Activated naive CD8-positive, alpha-beta T cell (primary cell): Measurements from ENCODE around the gene ZRANB1.

Experiments used
- H3K27ac Mint-ChIP-seq: one replicate; pipeline ENCODE4 v1.8.0; 2021; ENCODE audit warnings: mixed read lengths
- H3K27me3 Mint-ChIP-seq: one replicate; pipeline ENCODE4 v1.8.0; 2021; ENCODE audit warnings: mixed read lengths
- H3K36me3 Mint-ChIP-seq: one replicate; pipeline ENCODE4 v1.8.0; 2021; ENCODE audit warnings: mixed read lengths
- H3K4me1 Mint-ChIP-seq: one replicate; pipeline ENCODE4 v1.8.0; 2021; ENCODE audit warnings: low read depth, mixed read lengths
- H3K4me3 Mint-ChIP-seq: one replicate; pipeline ENCODE4 v1.8.0; 2021; ENCODE audit warnings: mild to moderate bottlenecking, mixed read lengths
- H3K9me3 Mint-ChIP-seq: one replicate; pipeline ENCODE4 v1.8.0; 2021; ENCODE audit warnings: low read depth, mixed read lengths

The ZRANB1 gene

DNA sequence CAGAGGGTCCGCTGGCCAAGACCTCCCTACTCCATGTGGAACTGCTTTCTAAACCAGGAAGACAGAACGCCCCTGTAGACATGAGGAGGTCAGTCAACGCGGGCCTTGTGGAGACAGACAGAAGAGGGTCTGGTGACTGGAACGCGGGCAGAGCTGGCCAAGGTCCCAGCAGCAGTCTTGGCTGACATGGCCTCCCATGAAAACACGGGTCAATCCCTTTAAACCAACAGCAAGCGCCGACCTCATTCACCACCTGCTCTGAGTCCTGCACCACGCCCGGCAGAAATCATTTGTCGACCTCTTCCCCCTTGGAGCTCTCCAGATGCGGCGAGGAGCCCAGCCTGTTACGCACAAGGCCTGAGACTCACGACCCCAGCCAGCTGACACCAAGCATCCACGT lies 78.5 kb downstream of the ZRANB1 start:
- Mint-ChIP-seq H3K27ac (no peak overlapping the region), H3K9me3 (peaks cover 4% of the 10 kb centered on the region), H3K4me3 (no peak overlapping the region), H3K27me3 (no peaks in the 10 kb centered on the region), H3K36me3 (no peaks in the 10 kb centered on the region), H3K4me1 (peaks cover 2% of the 10 kb centered on the region)

DNA sequence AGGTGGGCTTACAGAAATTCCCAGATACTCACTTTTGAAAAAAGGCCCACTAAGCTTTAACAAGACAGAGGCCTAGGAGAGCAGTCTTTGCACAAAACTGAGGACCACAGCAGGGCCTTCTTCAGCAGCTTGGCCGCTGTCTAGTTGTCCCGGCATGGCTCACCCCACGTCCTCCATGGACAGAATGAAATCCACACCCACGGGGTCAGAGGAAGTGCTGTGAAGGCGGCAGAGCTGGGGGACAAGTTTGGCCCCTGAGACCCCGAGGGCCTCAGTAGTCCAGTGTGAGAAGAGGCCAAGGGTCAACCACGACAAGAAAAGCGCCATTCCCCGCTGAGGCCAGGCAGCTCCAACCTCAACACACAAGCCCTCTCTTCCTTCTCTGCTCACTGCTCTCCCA lies 78.9 kb downstream of the ZRANB1 start:
- H3K4me3 Mint-ChIP-seq, result no peak overlapping the region
- no peak overlapping the region for H3K27ac Mint-ChIP-seq
- no peaks in the 10 kb centered on the region for H3K27me3 Mint-ChIP-seq
- H3K9me3 Mint-ChIP-seq, result peaks cover 4% of the 10 kb centered on the region
- no peaks in the 10 kb centered on the region for H3K36me3 Mint-ChIP-seq
- H3K4me1 Mint-ChIP-seq, result no peaks in the 10 kb centered on the region

DNA sequence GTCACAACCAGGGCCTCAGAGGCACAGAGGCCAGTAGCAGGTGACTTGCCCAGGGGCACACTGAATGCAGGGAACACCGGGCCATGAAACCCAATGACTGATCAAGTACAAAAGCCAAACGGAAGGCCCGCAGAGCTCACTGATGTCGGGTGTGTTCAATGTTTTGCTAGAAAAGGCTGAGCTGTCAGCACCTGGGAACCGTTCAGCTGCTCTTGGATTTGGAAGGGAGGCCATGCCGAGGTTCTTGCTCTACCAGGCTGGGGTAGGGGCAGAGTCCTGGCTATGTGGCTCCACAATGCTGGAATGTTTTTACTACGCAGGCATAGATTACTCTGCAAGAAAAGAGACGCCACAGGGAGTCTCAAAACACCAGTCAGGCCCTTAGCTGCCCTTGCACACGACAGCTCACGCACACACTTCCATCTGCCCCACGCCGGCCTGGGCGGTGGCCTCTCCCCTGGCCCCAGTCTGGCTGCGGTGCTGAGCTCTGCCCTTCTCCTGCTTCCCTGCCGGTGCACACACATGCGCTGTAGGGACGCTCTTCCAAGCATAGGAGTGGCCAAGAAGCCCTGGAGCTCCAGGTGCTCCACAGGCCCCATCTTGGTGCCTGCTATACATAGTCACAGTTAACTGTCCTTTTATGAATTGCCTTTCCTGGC lies 79.9 kb downstream of the ZRANB1 start:
- peaks cover 4% of the 10 kb centered on the region for H3K9me3 Mint-ChIP-seq
- H3K27me3 Mint-ChIP-seq, result no peaks in the 10 kb centered on the region
- no peak overlapping the region for H3K27ac Mint-ChIP-seq
- H3K4me1 Mint-ChIP-seq, result no peaks in the 10 kb centered on the region
- H3K36me3 Mint-ChIP-seq, result no peaks in the 10 kb centered on the region
- no peak overlapping the region for H3K4me3 Mint-ChIP-seq

DNA sequence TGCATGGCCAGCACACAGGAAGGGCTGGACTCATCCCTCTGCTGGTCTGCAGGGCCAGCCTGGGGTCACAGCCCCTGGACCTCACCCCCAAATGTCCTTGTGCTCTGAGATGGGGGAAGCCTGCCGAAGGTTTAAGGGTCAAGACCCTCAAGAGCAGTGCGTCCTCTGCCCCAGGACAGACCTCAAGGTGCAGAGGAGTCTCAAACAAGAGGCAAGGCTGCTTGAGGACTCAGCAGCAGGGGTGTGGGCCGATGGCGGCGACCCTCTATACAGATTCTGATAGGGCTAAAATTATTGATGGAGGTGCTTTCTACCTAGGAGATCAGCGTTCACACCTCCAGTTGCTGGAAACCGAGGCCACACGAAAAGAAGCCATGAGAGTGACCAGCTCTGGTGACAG lies 80.7 kb downstream of the ZRANB1 start:
- no peak overlapping the region for H3K4me3 Mint-ChIP-seq
- no peaks in the 10 kb centered on the region for H3K36me3 Mint-ChIP-seq
- H3K9me3 Mint-ChIP-seq, result peaks cover 4% of the 10 kb centered on the region
- H3K27me3 Mint-ChIP-seq, result no peaks in the 10 kb centered on the region
- H3K27ac Mint-ChIP-seq, result no peak overlapping the region
- no peaks in the 10 kb centered on the region for H3K4me1 Mint-ChIP-seq

DNA sequence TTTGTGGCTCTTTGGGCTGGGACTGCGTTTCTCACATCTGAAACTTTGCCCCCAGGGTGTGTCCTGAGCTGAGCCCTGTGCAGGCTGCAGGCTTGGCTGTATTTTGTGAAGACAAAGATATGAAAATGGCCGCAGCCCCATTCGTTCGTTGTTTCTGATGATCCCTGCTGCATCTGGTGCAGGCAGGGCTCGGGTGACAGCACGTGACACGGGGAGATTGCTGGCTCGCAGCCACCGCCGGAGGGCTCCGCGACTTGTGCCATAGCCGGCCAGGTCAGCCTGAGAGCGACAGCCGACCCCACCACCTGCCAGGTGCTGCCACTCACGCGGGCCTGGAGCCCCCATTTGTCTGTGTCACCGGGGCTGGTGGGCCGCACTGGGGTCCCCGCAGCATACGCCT lies 81.3 kb downstream of the ZRANB1 start:
- H3K9me3 Mint-ChIP-seq, result peaks cover 4% of the 10 kb centered on the region
- no peak overlapping the region for H3K4me3 Mint-ChIP-seq
- no peaks in the 10 kb centered on the region for H3K36me3 Mint-ChIP-seq
- no peaks in the 10 kb centered on the region for H3K27me3 Mint-ChIP-seq
- H3K4me1 Mint-ChIP-seq, result no peaks in the 10 kb centered on the region
- no peak overlapping the region for H3K27ac Mint-ChIP-seq

DNA sequence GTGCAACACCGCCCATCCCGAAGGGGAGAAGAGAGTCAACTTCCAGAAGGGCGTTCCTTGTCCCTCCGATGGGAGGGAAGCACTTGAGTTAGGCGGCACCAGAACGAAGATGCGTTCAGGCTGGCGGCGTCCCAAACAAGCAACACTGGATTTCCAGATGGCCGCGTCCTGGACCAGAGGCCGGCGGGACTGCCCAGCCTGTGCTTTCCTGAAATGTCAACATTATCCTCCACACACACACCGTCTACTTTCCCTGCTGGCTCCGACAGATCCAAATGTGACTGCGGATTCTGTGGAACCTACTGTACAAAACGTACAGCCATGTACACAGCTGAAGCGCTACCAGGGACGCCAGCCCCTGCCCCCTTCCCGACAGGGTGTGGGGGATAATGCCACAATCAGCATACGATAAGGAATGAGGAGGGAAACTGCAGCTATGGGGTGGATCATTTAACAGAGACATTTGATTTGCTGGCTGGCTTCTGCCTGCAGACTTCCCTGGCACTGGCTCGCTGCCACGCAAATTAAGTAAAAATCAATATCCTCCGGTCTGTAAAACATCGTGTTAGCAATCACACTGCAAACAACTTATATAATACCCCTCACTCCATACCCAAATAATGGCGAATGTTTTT lies 82.1 kb downstream of the ZRANB1 start:
- Mint-ChIP-seq H3K27ac (no peak overlapping the region), H3K27me3 (no peaks in the 10 kb centered on the region), H3K4me1 (no peaks in the 10 kb centered on the region), H3K9me3 (peaks cover 4% of the 10 kb centered on the region), H3K36me3 (no peaks in the 10 kb centered on the region), H3K4me3 (no peak overlapping the region)

DNA sequence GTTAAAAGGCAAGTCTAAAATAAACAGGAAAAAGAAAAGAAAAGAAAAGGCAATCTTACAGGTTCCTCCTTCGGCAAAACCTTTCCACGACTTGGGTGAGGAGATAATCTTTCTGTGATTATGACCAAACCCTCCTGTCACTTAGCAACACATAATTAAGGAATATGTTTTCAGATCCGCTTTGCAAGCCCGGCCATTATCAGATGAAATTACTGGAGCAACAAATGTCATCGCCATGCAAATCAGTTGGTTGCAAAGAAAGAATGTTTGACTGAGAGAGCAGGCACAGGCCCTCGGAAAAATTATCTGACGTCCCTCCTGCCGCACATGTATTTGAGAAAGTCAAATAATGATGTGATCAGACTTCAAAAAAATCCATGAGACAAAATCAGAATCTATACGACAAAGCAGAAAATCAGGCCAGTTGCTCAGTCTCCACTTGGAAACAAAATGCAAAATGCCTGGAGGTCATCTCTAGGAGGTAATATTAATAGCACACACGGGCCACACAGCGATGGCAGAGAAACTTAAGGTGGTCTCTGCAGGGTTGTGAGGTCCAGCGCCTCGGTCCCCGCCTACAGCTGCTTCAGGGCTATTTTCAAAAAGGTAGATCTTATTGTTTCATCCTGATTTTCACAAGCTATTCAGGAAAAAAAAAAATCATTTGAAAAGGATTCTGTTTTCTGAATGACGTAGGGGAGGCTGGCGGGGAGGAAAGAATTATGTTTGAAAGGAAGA lies 82.7 kb downstream of the ZRANB1 start:
- H3K36me3 Mint-ChIP-seq, result no peaks in the 10 kb centered on the region
- peaks cover under 1% of the 10 kb centered on the region for H3K9me3 Mint-ChIP-seq
- H3K27me3 Mint-ChIP-seq, result no peaks in the 10 kb centered on the region
- H3K27ac Mint-ChIP-seq, result no peak overlapping the region
- H3K4me3 Mint-ChIP-seq, result no peak overlapping the region
- H3K4me1 Mint-ChIP-seq, result no peaks in the 10 kb centered on the region

DNA sequence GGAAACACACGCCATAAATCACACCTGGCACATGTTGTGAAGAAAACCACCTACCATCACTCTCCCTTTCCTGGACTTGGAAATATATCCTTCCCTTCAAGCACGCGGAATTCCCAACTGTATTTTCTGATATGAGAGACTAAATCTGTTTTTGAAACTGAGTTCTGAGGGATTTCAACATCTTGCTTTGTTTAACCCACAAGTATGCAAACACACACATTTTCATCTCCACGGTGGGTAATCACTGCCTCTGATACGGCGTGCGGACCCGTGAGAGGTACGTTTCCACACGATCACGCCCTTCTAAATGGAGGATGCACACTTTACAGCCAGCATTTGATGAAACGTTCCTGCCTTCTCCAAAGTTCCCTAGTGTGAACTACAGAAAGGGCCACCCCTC lies 83.4 kb downstream of the ZRANB1 start:
- no peak overlapping the region for H3K27ac Mint-ChIP-seq
- H3K36me3 Mint-ChIP-seq, result no peaks in the 10 kb centered on the region
- no peak overlapping the region for H3K4me3 Mint-ChIP-seq
- no peaks in the 10 kb centered on the region for H3K9me3 Mint-ChIP-seq
- H3K4me1 Mint-ChIP-seq, result no peaks in the 10 kb centered on the region
- no peaks in the 10 kb centered on the region for H3K27me3 Mint-ChIP-seq

DNA sequence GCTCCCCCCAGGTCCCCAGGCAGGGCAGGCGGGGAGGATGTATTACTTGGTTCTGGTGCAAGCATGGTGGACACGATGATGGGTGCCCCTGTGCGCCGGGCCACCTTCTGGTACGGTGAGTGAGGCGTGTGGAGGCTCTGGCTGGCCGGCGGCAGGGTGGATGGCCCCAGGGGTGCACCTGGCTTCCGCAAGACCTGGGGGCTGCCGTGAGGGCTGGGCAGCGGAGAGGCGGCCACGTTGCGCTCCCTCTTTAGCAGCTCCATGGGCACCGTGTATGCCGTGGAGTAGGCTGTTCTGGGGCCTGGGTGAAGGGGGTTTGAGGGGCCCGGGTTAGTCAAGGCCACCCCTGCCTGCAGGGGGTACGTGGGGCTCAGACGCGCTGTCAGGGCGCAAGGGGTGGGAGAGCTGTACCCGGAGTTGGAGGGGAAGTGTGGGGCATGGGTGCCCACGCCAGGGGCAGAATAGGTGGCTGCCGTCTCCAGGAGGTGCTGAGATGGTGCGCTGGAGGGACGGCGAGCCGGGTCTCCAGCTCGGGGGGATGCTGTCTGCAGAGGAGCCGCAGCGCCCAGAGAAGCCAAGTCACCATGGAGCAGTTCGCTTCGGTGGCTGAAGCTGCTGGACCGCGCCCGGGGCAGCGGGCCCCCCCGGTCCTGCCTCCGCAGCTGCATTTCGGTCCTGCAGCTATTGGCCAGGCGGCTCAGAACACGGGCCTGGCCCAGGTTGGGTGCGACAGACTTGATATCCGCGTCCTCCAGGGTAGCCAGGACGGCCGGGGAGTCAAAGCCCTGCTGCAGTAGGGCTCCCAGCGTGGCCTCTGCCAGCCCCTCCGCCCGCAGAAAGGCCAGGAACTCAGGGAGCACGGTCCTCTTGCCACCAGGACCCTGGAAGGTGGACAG lies 84.4 kb downstream of the ZRANB1 start:
- Mint-ChIP-seq H3K27ac (no peak overlapping the region), H3K9me3 (no peaks in the 10 kb centered on the region), H3K27me3 (no peaks in the 10 kb centered on the region), H3K4me3 (no peak overlapping the region), H3K36me3 (no peaks in the 10 kb centered on the region), H3K4me1 (no peaks in the 10 kb centered on the region)

DNA sequence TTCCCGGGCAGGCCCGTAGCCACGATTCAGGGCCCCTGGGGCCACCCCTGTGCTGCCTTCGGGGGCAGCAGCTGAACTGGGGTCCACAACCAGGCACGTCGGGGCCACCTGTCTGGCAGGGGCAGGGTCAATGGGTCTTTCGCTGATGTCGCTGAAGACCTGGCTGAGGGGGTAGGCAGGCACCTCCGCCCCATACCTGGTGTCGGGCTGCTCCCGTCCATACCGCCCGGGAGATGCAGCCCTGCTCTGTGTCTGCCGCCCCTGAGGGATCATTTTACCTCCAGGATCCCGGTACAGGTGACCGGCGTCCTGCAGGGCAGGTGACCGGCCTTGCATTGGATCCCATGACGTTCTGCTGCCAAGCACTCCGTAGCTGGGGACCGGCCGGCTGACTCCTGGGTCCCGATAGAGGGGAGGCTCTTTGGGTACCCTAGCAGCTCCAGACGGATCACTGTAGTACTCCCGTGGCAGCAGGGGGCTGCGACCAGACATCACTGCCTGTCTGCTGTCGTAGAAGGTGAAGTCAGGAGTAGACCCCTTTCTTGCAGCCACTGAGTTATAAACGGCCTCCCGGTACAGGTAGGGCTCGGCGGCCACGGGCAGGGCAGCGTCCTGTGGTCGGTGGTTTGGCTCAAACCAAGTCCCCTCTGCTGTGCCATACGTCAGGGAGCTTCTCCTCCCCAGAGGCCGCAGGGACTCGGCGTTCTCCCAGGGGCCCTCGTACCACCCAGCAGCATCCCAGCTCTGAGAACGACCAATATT lies 85.2 kb downstream of the ZRANB1 start:
- no peaks in the 10 kb centered on the region for H3K36me3 Mint-ChIP-seq
- H3K4me3 Mint-ChIP-seq, result no peak overlapping the region
- no peaks in the 10 kb centered on the region for H3K9me3 Mint-ChIP-seq
- no peaks in the 10 kb centered on the region for H3K4me1 Mint-ChIP-seq
- H3K27ac Mint-ChIP-seq, result no peak overlapping the region
- no peaks in the 10 kb centered on the region for H3K27me3 Mint-ChIP-seq

DNA sequence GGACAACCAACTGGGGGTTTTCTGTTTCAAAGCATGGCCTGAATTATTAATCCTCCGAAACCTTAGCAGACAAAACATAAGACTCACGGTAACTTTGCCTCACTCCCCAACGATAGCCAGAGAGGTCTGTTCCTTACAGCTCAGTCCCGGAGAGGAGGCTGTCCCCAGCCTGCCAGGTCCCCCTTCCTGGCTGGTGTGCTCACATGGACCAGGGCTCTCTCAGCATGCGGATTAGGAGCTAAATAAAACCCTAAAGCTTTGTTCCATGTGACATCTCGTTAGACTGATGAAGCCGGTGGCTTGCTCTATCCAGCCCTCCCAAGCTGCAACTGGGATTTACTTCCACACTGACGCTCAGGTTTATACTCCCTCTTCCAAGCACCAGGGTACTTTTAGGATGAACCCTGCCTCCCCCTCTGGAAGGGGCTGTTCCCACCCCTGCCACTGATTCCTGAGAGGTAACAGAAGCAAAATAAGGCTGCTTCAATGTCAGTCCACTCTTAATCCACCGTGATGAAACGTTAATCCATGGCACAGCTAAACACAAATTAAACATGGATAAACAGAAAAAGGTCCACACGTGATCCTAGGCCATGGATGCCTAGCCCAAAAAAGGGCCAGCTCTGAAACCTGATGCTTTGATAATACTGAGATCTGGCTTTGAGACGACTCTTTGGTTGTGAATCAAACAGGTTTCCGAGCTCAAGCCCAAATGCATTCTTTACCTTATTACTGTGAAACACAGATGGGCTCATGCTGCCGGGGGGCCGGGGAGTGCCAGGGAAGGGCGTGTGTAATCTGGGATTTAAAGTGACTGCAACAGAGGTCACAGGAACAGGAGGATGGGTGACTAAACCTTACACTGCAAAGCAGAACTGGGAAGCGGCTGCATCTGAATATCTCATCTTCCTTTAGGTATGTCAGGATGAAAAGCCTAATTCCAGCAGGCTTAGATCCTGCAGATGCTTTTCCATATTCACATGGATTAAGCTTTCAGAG lies 86.2 kb downstream of the ZRANB1 start:
- no peaks in the 10 kb centered on the region for H3K36me3 Mint-ChIP-seq
- no peaks in the 10 kb centered on the region for H3K9me3 Mint-ChIP-seq
- no peak overlapping the region for H3K27ac Mint-ChIP-seq
- no peak overlapping the region for H3K4me3 Mint-ChIP-seq
- H3K27me3 Mint-ChIP-seq, result no peaks in the 10 kb centered on the region
- H3K4me1 Mint-ChIP-seq, result no peaks in the 10 kb centered on the region

DNA sequence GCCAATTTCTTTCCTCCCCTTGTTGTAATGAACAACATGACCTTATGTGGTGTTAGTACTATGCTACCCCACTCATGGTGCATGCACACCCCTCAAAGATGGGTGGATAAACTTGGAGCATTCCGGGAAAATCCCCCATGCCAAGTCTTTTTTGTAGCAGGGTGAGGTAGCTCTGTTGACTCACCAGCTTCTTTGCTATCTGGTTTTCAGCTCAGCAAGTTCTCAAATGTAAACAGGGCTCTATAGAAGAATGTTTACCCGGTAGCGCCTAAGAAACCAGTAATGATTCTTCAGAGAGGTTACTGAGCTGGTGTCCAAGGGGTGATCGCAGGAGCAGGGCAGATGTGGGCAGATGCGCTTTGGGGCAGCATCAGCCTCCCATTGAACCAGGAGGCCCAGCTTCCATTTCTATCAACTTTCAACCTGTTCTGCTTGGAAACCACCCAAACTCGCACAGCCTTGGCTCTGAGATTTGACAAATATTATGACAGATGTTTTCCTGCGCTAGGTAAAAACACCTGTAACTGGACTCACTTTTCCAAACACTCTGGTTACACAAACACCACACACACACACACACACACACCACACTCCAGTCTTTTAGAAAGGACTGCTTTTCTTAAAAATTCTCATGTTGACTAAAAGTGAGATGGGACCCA lies 87.8 kb downstream of the ZRANB1 start:
- no peaks in the 10 kb centered on the region for H3K9me3 Mint-ChIP-seq

DNA sequence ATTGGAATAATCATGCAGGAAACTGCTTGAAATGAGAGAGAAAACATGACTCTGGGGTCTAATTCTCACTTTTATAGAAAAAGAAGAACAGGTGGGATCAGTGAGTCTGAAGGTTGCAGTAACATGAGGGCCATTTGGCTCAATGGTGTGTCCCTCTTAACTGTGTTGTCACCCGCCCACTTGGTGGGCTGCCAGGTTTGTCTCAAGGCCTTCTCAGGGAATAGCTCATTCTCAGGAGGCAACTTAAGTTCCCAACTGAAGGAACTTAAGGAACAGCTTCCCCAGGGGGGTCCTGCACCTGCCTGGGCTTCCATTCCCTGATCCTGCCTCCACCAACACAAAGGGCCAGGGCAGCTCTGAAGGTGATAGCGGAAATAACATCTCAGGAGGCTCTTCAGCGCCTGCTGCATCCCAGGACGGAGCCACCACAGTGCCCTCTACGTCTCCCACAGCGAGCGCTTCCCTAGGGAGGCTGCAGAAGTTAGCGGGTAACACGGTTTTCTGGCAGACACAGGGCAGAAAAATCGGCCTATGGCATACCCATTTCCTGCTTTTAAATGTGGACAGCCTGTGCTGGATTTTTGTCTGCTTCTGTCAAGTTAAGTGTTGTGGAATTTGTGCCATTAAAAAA lies 88.8 kb downstream of the ZRANB1 start:
- no peak overlapping the region for H3K4me3 Mint-ChIP-seq
- H3K9me3 Mint-ChIP-seq, result no peaks in the 10 kb centered on the region
- H3K4me1 Mint-ChIP-seq, result no peaks in the 10 kb centered on the region
- H3K27ac Mint-ChIP-seq, result no peak overlapping the region
- H3K27me3 Mint-ChIP-seq, result no peaks in the 10 kb centered on the region
- no peaks in the 10 kb centered on the region for H3K36me3 Mint-ChIP-seq

More for the DNA sequence above, 87.8 kb downstream of the ZRANB1 start:
- H3K4me3 Mint-ChIP-seq, result no peak overlapping the region
- H3K4me1 Mint-ChIP-seq, result no peaks in the 10 kb centered on the region
- no peaks in the 10 kb centered on the region for H3K36me3 Mint-ChIP-seq
- H3K27ac Mint-ChIP-seq, result no peak overlapping the region
- H3K27me3 Mint-ChIP-seq, result no peaks in the 10 kb centered on the region
